OCI-LY3 (cell line): ENCODE data around the gene RAB13.
"Not testable (repeated sequence)": the region's sequence is repeated elsewhere in the genome, so short reads cannot be mapped to it uniquely, and the experiment has no call there.

ENCODE experiments used
- H2AFZ ChIP-seq: fragments of 200-600, 300-600 bp; shearing (Covaris generic); 2 replicates; pipeline ENCODE4 v1.6.0; 2014; ENCODE audit warnings: antibody characterized with exemption, low read depth, low read length
- H3K27ac ChIP-seq: fragments of 200-600, 300-600 bp; sonication (generic); 2 replicates; pipeline ENCODE4 v1.5.1; 2014; ENCODE audit warnings: mild to moderate bottlenecking, low read length, moderate library complexity, mixed read lengths
- H3K27me3 ChIP-seq: fragments of 200-600, 300-600 bp; sonication (generic); 2 replicates; pipeline ENCODE4 v1.6.1; 2014; ENCODE audit warnings: low read depth, low read length, mixed read lengths
- H3K36me3 ChIP-seq: fragments of 200-600, 300-600 bp; sonication (generic); replicated peaks from 2 replicates; pipeline ENCODE3; 2014; ENCODE audit warnings: low read depth, low read length, mixed read lengths
- H3K4me1 ChIP-seq: fragments of 300-600, 200-600 bp; sonication (generic); 2 replicates; pipeline ENCODE4 v1.6.1; 2014; ENCODE audit warnings: low read length, mixed read lengths
- H3K4me2 ChIP-seq: fragments of 200-600, 300-600 bp; sonication (generic); 2 replicates; pipeline ENCODE4 v1.6.1; 2014; ENCODE audit warnings: low read length, mixed read lengths
- H3K4me3 ChIP-seq: fragments of 300-600, 200-600 bp; sonication (generic); 2 replicates; pipeline ENCODE4 v1.5.1; 2014; ENCODE audit warnings: antibody characterized with exemption, mild to moderate bottlenecking, low read length, moderate library complexity
- H3K79me2 ChIP-seq: fragments of 300-600, 200-600 bp; shearing (Covaris generic); 2 replicates; pipeline ENCODE4 v1.6.1; 2014; ENCODE audit warnings: mild to moderate bottlenecking, low read length, mixed read lengths
- H3K9ac ChIP-seq: fragments of 300-600, 200-600 bp; shearing (Covaris generic); 2 replicates; pipeline ENCODE4 v1.6.0; 2014; ENCODE audit warnings: mild to moderate bottlenecking, low read length, moderate library complexity
- H3K9me3 ChIP-seq: fragments of 200-600, 300-600 bp; shearing (Covaris generic); 2 replicates; pipeline ENCODE4 v1.6.1; 2014; ENCODE audit warnings: low read length, mixed read lengths; ENCODE audit not compliant: insufficient read depth
- H4K20me1 ChIP-seq: fragments of 200-600, 300-600 bp; sonication (generic); 2 replicates; pipeline ENCODE4 v1.6.1; 2016; ENCODE audit warnings: low read length, mixed read lengths; ENCODE audit not compliant: insufficient read depth
- CTCF ChIP-seq: fragments of 200-600, 300-600 bp; sonication (generic); IDR thresholded peaks from 2 replicates; pipeline ENCODE4 v1.5.1; 2014; ENCODE audit warnings: antibody characterized with exemption, low read length, low read depth
- EZH2phosphoT487 ChIP-seq: fragments of 200-600 bp; shearing (Covaris generic); IDR thresholded peaks from 2 replicates; pipeline ENCODE4 v1.6.1; 2018; ENCODE audit warnings: antibody characterized with exemption, mixed run types, low read depth

RAB13 gene

DNA sequence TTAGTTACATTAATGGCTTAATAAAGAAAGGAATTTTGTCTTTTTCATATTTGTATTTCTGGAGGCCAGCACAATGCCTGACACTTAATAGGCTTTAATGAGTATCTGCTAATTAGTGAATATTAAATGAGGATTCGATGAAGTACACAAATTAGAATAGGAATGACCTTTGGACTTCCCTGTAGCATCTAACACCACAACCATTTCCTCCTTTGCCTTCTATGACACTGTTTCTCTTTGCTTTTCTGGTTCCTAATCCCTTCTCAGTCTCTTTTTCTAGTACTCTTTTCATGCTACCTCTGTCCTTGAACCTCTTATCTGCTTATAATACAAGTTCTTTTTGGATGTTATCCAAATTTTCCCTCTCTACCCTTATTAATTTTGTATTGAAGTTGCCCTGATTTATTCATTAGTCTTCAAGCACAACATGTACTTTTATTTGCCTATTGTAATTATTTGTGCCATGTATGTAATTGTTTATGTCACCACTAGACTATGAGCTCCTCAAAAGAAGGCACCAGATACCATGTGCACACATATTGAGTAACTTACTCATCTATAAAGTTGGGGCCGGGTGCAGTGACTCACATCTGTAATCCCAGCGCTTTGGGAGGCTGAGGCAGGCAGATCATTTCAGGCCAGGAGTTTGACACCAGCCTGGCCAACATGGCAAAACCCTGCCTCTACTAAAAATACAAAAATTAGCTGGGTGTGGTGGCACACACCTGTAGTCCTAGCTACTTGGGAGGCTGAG, 28.2 kb upstream of the RAB13 start:
- H3K27me3 ChIP-seq = no peaks in the 10 kb centered on the region
- H3K4me3 ChIP-seq = no peak overlapping the region
- no peaks in the 10 kb centered on the region for H3K79me2 ChIP-seq
- no peaks in the 10 kb centered on the region for H3K4me1 ChIP-seq
- H3K27ac ChIP-seq = no peak overlapping the region
- H3K9me3 ChIP-seq = no peaks in the 10 kb centered on the region
- no peaks in the 10 kb centered on the region for H4K20me1 ChIP-seq
- no peak overlapping the region for H2AFZ ChIP-seq
- TF ChIP-seq EZH2phosphoT487 (no peak), CTCF (no peak)
- H3K36me3 ChIP-seq = no peaks in the 10 kb centered on the region
- H3K9ac ChIP-seq = no peak overlapping the region
- no peak overlapping the region for H3K4me2 ChIP-seq

DNA sequence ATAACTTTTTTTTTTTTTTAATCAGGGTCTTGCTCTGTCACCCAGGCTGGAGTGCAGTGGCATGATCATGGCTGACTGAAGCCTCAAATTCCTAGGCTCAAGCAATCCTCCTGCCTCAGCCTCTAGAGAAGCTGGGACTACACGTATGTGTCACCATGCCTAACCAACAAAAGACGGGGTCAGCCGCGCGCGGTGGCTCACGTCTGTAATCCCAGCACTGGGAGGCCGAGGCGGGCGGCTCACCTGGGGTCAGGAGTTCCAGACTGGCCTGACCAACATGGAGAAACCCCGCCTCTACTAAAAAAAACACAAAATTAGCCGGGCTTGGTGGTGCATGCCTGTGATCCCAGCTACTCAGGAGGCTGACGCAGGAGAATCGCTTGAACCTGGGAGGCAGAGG, 26.4 kb upstream of the RAB13 start:
- not testable (repeated sequence) for H2AFZ ChIP-seq, H3K9ac ChIP-seq, H3K4me3 ChIP-seq, H3K9me3 ChIP-seq, H3K4me2 ChIP-seq, H3K4me1 ChIP-seq, H3K27me3 ChIP-seq, H3K27ac ChIP-seq, H3K79me2 ChIP-seq, H4K20me1 ChIP-seq, H3K36me3 ChIP-seq

DNA sequence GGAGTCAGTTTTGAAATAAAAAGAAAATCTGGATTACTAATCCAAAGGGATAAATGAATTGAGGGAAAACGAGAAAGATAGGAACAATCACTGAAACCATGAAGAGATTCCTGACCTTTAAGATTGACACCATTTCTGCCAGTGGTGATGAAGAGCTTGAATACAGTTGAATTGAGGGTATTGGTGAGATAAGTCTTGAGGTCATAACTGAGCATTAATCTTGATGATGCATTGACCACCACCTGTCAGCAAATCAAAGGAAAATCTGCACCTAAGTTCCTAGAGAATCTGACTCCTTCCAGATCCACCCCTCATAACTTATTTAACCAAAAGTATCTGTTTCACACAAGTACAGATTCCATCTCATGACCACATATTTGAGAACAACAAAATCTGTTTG, 26.0 kb upstream of the RAB13 start:
- H3K36me3 ChIP-seq = no peaks in the 10 kb centered on the region
- no peak overlapping the region for H3K9ac ChIP-seq
- no peak overlapping the region for H3K27ac ChIP-seq
- TF ChIP-seq EZH2phosphoT487 (no peak), CTCF (no peak)
- no peaks in the 10 kb centered on the region for H3K27me3 ChIP-seq
- H3K4me1 ChIP-seq = no peaks in the 10 kb centered on the region
- H3K9me3 ChIP-seq = no peaks in the 10 kb centered on the region
- H2AFZ ChIP-seq = no peak overlapping the region
- no peaks in the 10 kb centered on the region for H3K79me2 ChIP-seq
- no peak overlapping the region for H3K4me3 ChIP-seq
- H3K4me2 ChIP-seq = no peak overlapping the region
- no peaks in the 10 kb centered on the region for H4K20me1 ChIP-seq

GRCh38 chr1:154006136-154006535, 20.0 kb upstream of the RAB13 start:
- no peaks in the 10 kb centered on the region for H4K20me1 ChIP-seq
- no peak for TF ChIP-seq EZH2phosphoT487
- TF ChIP-seq CTCF = no peak
- no peak overlapping the region for H3K4me2 ChIP-seq

More at GRCh38 chr1:154006136-154006535, 20.0 kb upstream of the RAB13 start:
- no peaks in the 10 kb centered on the region for H3K27me3 ChIP-seq
- no peaks in the 10 kb centered on the region for H3K36me3 ChIP-seq
- H3K79me2 ChIP-seq = no peaks in the 10 kb centered on the region
- no peak overlapping the region for H3K27ac ChIP-seq
- H2AFZ ChIP-seq = no peak overlapping the region
- H3K9me3 ChIP-seq = no peaks in the 10 kb centered on the region
- H3K4me3 ChIP-seq = no peak overlapping the region
- no peak overlapping the region for H3K9ac ChIP-seq
- H3K4me1 ChIP-seq = no peaks in the 10 kb centered on the region
